CD8-positive, alpha-beta memory T cell (primary cell): ENCODE data around the gene ANGPTL4. TPM values are rescaled to one million over a fixed set of nuclear protein-coding genes. Genes with fewer than 3 reads are reported as not detected.

Source experiments
- CTCF ChIA-PET: fragments of 350-600 bp; sonication (Branson Sonifier 250); formaldehyde crosslinking; loops from one replicate; lab custom pipeline; 2021; ENCODE audit warnings: antibody characterized with exemption; lab: Charles Lee
- POLR2A ChIA-PET: fragments of 350-600 bp; sonication (Branson Sonifier 250); formaldehyde crosslinking; loops from one replicate; lab custom pipeline; 2021; ENCODE audit warnings: antibody characterized with exemption; lab: Charles Lee
- DNase-seq, 5 donors: peaks; one replicate each; pipeline versions ENCODE4 v3.0.0 to v3.0.0-alpha.2; 2020 to 2022; ENCODE audit warnings: mixed read lengths in 1 of 5
- H3K27ac ChIP-seq: one replicate; pipeline ENCODE4 v1.7.0; 2013; ENCODE audit warnings: low read depth, mild to moderate bottlenecking, low read length, moderate library complexity
- H3K27me3 ChIP-seq: 2 replicates; pipeline ENCODE4 v1.7.0; 2013; ENCODE audit warnings: low read length, mild to moderate bottlenecking; ENCODE audit not compliant: insufficient read depth, poor library complexity, severe bottlenecking
- H3K36me3 ChIP-seq: 2 replicates; pipeline ENCODE4 v1.7.0; 2013; ENCODE audit warnings: mild to moderate bottlenecking, low read length, moderate library complexity; ENCODE audit not compliant: insufficient read depth
- H3K4me1 ChIP-seq: 2 replicates; pipeline ENCODE4 v1.7.0; 2013; ENCODE audit warnings: mild to moderate bottlenecking, low read length, moderate library complexity; ENCODE audit not compliant: insufficient read depth
- H3K4me3 ChIP-seq: 2 replicates; pipeline ENCODE4 v1.7.0; 2013; ENCODE audit warnings: mild to moderate bottlenecking, low read length
- H3K9me3 ChIP-seq: 2 replicates; pipeline ENCODE4 v1.7.0; 2013; ENCODE audit warnings: mild to moderate bottlenecking, low read length
- H3K27ac Mint-ChIP-seq, 8 donors: one replicate each; pipeline ENCODE4 v1.8.0; 2020 to 2021; ENCODE audit warnings: mixed read lengths in 8 of 8, mild to moderate bottlenecking in 6 of 8, inconsistent platforms in 3 of 8, moderate library complexity in 3 of 8
- H3K27me3 Mint-ChIP-seq, 2 donors: one replicate each; pipeline ENCODE4 v1.8.0; 2020 to 2021; ENCODE audit warnings: mixed read lengths in 2 of 2, mild to moderate bottlenecking in 1 of 2, moderate library complexity in 1 of 2
- H3K36me3 Mint-ChIP-seq, 3 donors: one replicate each; pipeline ENCODE4 v1.8.0; 2020 to 2021; ENCODE audit warnings: mixed read lengths in 3 of 3, inconsistent platforms in 1 of 3, mild to moderate bottlenecking in 1 of 3
- H3K4me1 Mint-ChIP-seq, 3 donors: one replicate each; pipeline ENCODE4 v1.8.0; 2020 to 2021; ENCODE audit warnings: mixed read lengths in 3 of 3, inconsistent platforms in 1 of 3, mild to moderate bottlenecking in 1 of 3
- H3K4me3 Mint-ChIP-seq, 7 donors: one replicate each; pipeline ENCODE4 v1.8.0; 2020 to 2021; ENCODE audit warnings: mixed read lengths in 7 of 7, mild to moderate bottlenecking in 6 of 7, moderate library complexity in 4 of 7, inconsistent platforms in 2 of 7
- H3K9me3 Mint-ChIP-seq, 5 donors: one replicate each; pipeline ENCODE4 v1.8.0; 2020 to 2022; ENCODE audit warnings: mixed read lengths in 5 of 5, mild to moderate bottlenecking in 3 of 5, moderate library complexity in 2 of 5, inconsistent platforms in 1 of 5
- polyA plus RNA-seq: library from polyadenylated mRNA; unstranded; fragments of 300-500 nt; fragmentation: Illumina TruSeq; gene quantifications from one replicate; pipeline ENCODE4 v1.2.3, GENCODE V29; 2021
- total RNA-seq, 2 experiments: library from RNA; stranded (reverse); gene quantifications; one replicate each; pipeline ENCODE4 v1.2.3, GENCODE V29; 2021

The ANGPTL4 gene
- total and polyA plus RNA-seq, 3 experiments from 2014 or later = 0.28 TPM; not detected in 2

DNA sequence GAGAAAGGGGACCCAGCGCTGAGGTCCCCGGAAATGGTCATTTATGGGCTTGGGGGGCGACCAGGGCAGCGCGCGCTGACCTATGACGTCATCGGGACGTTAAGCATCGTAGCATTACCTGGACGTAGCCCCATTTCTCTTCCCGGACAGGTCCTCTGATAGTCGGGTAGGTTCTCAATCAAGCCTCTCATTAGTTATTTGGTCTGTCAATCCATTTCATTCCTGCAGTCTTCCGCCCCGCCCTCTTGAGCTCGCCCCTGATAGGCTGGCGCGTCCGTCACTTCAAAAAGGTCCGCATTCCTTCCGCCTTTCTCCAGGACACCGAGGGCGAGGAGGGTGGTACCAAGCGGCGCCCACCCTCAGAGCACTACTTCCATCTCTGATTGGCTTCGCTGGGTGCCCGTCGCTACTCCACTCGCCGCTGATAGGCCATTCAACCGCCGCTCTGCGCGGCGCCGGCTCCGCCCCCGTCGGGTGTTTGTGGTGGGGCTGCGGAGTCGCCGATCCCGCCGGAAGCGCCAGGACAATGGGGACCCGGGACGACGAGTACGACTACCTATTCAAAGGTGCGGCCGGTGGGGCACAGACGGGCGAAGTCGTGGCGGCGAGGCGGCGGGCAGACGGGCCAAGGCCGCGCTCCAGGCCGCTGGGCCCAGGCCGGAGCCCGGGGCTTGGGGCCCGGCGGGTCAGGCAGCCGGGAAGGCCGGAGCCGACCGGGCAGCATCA is 26.1 kb downstream of the ANGPTL4 start, which contains the start of gene RAB11B:
Gene RAB11B, plus strand, starts transcription at position 470 of the 726 bp plus-strand sequence. Its CDS starts 57 bp downstream, at position 527.
- H3K36me3 ChIP-seq = no peaks in the 10 kb centered on the region
- Mint-ChIP-seq H3K9me3 (no peaks in the 10 kb centered on the region), H3K4me3 (peak within 1 kb of the TSS; percentile 89 to 98 (median 93)), H3K27ac (peak within 1 kb of the TSS; percentile 87 to 98 (median 96)), H3K27me3 (no peaks in the 10 kb centered on the region), H3K36me3 (peaks cover 0 to 13% (median 0%) of the 10 kb centered on the region in 3 donors), H3K4me1 (peaks cover 22 to 48% (median 23%) of the 10 kb centered on the region in 3 donors)
- H3K27ac ChIP-seq = peak within 1 kb of the TSS; percentile 95
- peak; percentile 95 to 99 (median 98) for DNase-seq
- no peaks in the 10 kb centered on the region for H3K27me3 ChIP-seq
- ChIA-PET POLR2A (interaction anchor here (0.5 to 1.5 kb wide), 5 partner anchors 23 to 482 kb away, joined by 3 to 4 read pairs (median 3); partner anchors contain the start of genes MARCHF2 and ZNF414), CTCF (interaction anchor here (0.5 to 1.7 kb wide), 4 partner anchors 23 to 583 kb away, joined by 3 to 6 read pairs (median 4); partner anchors contain the start of gene MARCHF2)
- H3K4me3 ChIP-seq = peak within 1 kb of the TSS; percentile 79
- no peaks in the 10 kb centered on the region for H3K9me3 ChIP-seq
- H3K4me1 ChIP-seq = peaks cover 14% of the 10 kb centered on the region

DNA sequence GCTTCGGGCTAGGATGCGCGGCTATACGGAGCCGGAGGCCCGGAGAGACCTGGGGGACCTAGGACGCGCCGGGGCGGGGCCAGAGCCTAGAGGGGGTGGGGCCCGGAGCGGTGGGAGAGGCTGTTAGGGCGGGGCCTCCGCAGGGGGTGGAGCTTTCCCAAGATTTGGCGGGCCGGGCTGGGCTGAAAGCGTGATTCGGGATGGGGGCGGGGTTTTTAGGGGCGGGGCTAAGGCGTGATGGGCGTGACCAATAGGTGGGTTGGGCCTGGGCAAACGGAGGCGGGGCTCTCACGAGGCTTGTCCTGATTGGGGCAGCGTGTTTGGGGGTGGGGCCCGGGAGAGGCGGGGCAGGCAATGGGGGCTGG is 26.6 kb downstream of the ANGPTL4 start:
- H3K9me3 Mint-ChIP-seq = no peaks in the 10 kb centered on the region
- no peaks in the 10 kb centered on the region for H3K27me3 Mint-ChIP-seq
- H3K27ac ChIP-seq = peak overlapping the region; percentile 95
- H3K36me3 Mint-ChIP-seq = peaks cover 0 to 13% (median 0%) of the 10 kb centered on the region in 3 donors
- ChIA-PET POLR2A (interaction anchor here (0.5 to 1.5 kb wide), 3 partner anchors 23 to 483 kb away, joined by 3 to 4 read pairs (median 3); partner anchors contain the start of gene MARCHF2), CTCF (interaction anchor here (0.5 to 1.7 kb wide), 3 partner anchors 23 to 583 kb away, joined by 3 to 6 read pairs (median 6); partner anchors contain the start of gene MARCHF2)
- H3K27me3 ChIP-seq = no peaks in the 10 kb centered on the region
- no peaks in the 10 kb centered on the region for H3K9me3 ChIP-seq
- peak overlapping the region; percentile 79 for H3K4me3 ChIP-seq
- peak; percentile 85 to 90 (median 87) for DNase-seq
- peaks cover 14% of the 10 kb centered on the region for H3K4me1 ChIP-seq
- H3K4me1 Mint-ChIP-seq = peaks cover 22 to 52% (median 27%) of the 10 kb centered on the region in 3 donors
- peak overlapping the region; percentile 76 to 98 (median 90) for H3K27ac Mint-ChIP-seq
- peak overlapping the region; percentile 88 to 97 (median 91) for H3K4me3 Mint-ChIP-seq
- no peaks in the 10 kb centered on the region for H3K36me3 ChIP-seq

- Histone ChIP-seq H3K4me1 (peaks cover 14% of the 10 kb centered on the region), H3K4me3 (peak overlapping the region; percentile 37), H3K9me3 (no peaks in the 10 kb centered on the region), H3K36me3 (no peaks in the 10 kb centered on the region), H3K27me3 (no peaks in the 10 kb centered on the region), H3K27ac (peak overlapping the region; percentile 95)
- Mint-ChIP-seq H3K4me1 (peaks cover 29 to 59% (median 33%) of the 10 kb centered on the region in 3 donors), H3K4me3 (peak overlapping the region; percentile 88 to 97 (median 91)), H3K27ac (peak overlapping the region; percentile 60 to 98 (median 90)), H3K9me3 (no peaks in the 10 kb centered on the region), H3K36me3 (peaks cover 0 to 17% (median 0%) of the 10 kb centered on the region in 3 donors), H3K27me3 (no peaks in the 10 kb centered on the region)
- no peak for DNase-seq
- CTCF ChIA-PET = interaction anchor here (1.1 to 1.3 kb wide), 3 partner anchors 25 to 189 kb away, joined by 3 to 5 read pairs (median 3); no protein-coding TSS in a partner anchor
- POLR2A ChIA-PET = no interaction called here
Observed at GRCh38 chr19:8391198-8392016, 27.5 kb downstream of the ANGPTL4 start.

GRCh38 chr19:8392017-8392591 is 28.1 kb downstream of the ANGPTL4 start:
- no peaks in the 10 kb centered on the region for H3K27me3 ChIP-seq
- no peaks in the 10 kb centered on the region for H3K9me3 Mint-ChIP-seq
- H3K4me1 ChIP-seq = peaks cover 19% of the 10 kb centered on the region
- H3K4me3 Mint-ChIP-seq = peak overlapping the region in 6 of 7 donors; percentile 28 to 97 (median 73)
- ChIA-PET POLR2A (no interaction called here), CTCF (interaction anchor here (0.7 to 1.3 kb wide), 6 partner anchors 21 to 1722 kb away, joined by 3 to 5 read pairs (median 3); partner anchors contain the start of genes MARCHF2 and TNFSF14)
- no peaks in the 10 kb centered on the region for H3K27me3 Mint-ChIP-seq
- no peak overlapping the region for H3K4me3 ChIP-seq
- H3K36me3 Mint-ChIP-seq = peaks cover 0 to 21% (median 0%) of the 10 kb centered on the region in 3 donors
- DNase-seq = no peak
- no peaks in the 10 kb centered on the region for H3K9me3 ChIP-seq
- no peak overlapping the region for H3K27ac ChIP-seq
- peaks cover 35 to 66% (median 40%) of the 10 kb centered on the region in 3 donors for H3K4me1 Mint-ChIP-seq
- H3K36me3 ChIP-seq = no peaks in the 10 kb centered on the region
- H3K27ac Mint-ChIP-seq = peak overlapping the region in 7 of 8 donors; percentile 43 to 89 (median 73)

DNA sequence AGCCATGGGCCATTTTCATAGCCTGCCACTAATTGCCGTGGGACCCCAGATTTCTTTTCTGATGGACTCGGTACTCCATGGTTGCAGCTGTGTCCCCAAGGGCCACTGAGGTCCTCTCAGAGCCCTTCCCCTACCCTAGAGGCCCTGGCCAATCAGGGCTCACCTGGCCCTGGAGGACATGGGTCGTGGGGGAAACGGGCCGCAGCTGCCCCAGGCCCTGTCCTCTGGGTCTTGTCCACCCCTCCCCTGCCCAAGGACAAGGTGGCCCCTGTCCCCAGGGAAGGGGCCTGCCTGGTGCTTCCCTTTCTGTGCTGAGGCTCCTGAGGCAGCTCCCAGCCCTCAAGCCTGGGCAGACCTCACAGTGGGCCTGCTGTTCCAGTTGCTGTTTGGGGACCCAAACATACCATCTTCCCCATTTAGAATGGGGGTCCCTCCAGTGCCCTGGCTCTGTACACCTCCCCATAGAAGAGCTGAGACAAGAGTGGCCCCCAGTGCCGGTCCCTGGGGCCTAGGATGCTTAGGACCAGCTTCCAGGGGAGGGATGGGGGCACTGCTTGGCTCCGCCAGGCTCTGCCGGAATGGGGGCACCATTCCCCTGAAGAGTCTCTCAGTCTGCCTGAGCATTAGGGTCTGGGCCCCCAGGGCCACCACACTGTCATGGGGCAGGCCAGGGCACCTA is 29.4 kb downstream of the ANGPTL4 start:
- DNase-seq = no peak
- H3K36me3 ChIP-seq = no peaks in the 10 kb centered on the region
- H3K27me3 ChIP-seq = no peaks in the 10 kb centered on the region
- ChIA-PET POLR2A (no interaction called here), CTCF (interaction anchor here (1.0 to 1.2 kb wide), 4 partner anchors 20 to 178 kb away, joined by 3 read pairs; partner anchors contain the start of gene MARCHF2)
- H3K4me3 ChIP-seq = no peak overlapping the region
- H3K9me3 Mint-ChIP-seq = no peaks in the 10 kb centered on the region
- no peaks in the 10 kb centered on the region for H3K9me3 ChIP-seq
- H3K27ac Mint-ChIP-seq = peak overlapping the region in 3 of 8 donors; percentile 16 to 68 (median 38)
- H3K27me3 Mint-ChIP-seq = no peaks in the 10 kb centered on the region
- H3K4me1 ChIP-seq = peaks cover 23% of the 10 kb centered on the region
- peak overlapping the region in 2 of 7 donors; percentile 29 to 79 for H3K4me3 Mint-ChIP-seq
- H3K36me3 Mint-ChIP-seq = peaks cover 0 to 25% (median 0%) of the 10 kb centered on the region in 3 donors
- no peak overlapping the region for H3K27ac ChIP-seq
- H3K4me1 Mint-ChIP-seq = peaks cover 39 to 76% (median 44%) of the 10 kb centered on the region in 3 donors

- H3K4me3 ChIP-seq = no peak overlapping the region
- H3K27ac Mint-ChIP-seq = peak overlapping the region in 4 of 8 donors; percentile 15 to 80 (median 60)
Observed at GRCh38 chr19:8393871-8394250, 29.9 kb downstream of the ANGPTL4 start.

More at GRCh38 chr19:8393871-8394250, 29.9 kb downstream of the ANGPTL4 start:
- Mint-ChIP-seq H3K36me3 (peaks cover 0 to 25% (median 0%) of the 10 kb centered on the region in 3 donors), H3K4me3 (peak overlapping the region in 1 of 7 donors; percentile 57), H3K9me3 (no peaks in the 10 kb centered on the region), H3K27me3 (no peaks in the 10 kb centered on the region), H3K4me1 (peaks cover 39 to 79% (median 44%) of the 10 kb centered on the region in 3 donors)
- POLR2A ChIA-PET = no interaction called here
- Histone ChIP-seq H3K27me3 (no peaks in the 10 kb centered on the region), H3K4me1 (peaks cover 23% of the 10 kb centered on the region), H3K9me3 (no peaks in the 10 kb centered on the region), H3K27ac (no peak overlapping the region), H3K36me3 (no peaks in the 10 kb centered on the region)
- DNase-seq = no peak
- CTCF ChIA-PET = interaction anchor here (1.0 kb wide), 1 partner anchor 40 kb away, joined by 3 read pairs; no protein-coding TSS in a partner anchor
